NCI-H526 treated with DMSO at 0.1 percent for 48 hours (cell line): ENCODE results near the gene ROBO1.
"Not testable (repeated sequence)": the region's sequence is repeated elsewhere in the genome, so short reads cannot be mapped to it uniquely, and the experiment has no call there.

Experiments used
- DNase-seq: peaks from one replicate; lab custom pipeline; 2025; lab: John Stamatoyannopoulos, UW

Gene ROBO1

DNA sequence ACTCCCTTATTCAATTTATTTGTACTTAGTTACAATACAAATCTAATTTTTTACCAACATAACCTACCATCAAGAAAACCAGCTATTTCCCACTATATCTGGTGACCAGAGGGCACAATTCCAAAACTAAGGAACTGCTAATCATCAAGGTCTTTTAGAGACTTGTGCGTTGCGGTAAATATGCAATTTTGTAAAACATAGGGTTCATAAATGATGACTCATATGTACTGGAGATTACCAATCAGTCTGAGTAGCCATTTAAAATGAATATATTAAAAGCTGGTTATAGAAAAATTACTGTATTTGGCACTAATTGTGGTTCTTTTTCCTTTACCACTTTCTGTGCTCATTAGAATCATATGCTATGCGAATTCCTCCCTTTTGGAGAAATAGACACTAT lies 859.6 kb downstream of the ROBO1 start:
- DNase-seq = no peak

DNA sequence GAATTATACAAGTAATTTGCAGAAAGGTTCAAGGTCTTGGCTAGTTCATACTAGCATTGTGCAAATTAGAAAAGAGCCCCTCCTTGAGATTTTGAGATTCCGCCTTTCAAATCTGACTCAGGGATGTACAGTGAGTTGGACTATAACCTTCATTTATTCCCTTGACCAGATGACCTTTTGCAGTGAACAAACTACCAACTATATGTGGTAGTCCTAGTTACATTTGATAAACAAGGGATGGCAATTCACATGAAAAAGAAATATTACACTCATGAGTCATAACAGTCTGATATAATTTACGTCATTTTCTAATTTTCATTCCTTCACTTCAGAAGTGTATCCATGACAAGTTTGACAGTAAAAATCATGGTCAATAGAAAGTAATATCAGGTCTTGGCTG lies 860.4 kb downstream of the ROBO1 start:
- no peak for DNase-seq

DNA sequence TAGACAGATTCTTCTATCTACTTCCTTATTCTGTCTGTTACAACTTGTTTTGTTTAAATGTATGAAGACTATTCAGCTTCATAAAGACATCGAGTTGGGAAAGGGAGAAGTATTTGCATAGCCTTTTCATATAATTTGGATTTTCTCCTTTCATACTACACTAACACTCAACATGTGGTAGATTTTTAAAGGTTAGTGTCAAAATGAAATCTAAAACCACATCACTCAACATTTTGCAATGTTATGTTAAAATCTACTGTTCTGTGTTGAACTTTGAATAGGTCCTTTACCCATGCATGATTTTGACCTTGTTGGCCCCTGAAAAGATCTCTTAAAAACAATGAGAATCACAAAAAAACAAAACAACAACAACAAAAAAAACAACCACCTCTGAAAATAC lies 860.9 kb downstream of the ROBO1 start:
- DNase-seq = peak; percentile 57

DNA sequence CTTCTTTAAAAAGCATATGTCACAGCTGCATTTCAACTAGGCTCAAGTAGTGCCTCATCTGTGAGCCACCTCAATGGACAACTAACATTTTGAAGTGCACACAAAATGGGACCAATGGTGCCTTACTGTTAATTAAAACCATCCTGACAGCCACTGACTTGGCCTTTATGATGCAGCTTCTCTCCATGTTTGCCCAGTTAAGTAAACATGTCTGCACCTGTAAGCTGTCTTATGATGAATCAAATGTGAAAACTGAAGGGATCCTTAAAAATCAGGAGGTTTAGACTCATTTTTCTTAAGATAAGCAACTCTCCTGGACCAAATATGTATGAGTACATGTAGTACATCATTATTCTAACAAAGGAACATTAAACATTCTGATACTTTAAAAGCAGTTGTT lies 861.6 kb downstream of the ROBO1 start:
- no peak for DNase-seq

DNA sequence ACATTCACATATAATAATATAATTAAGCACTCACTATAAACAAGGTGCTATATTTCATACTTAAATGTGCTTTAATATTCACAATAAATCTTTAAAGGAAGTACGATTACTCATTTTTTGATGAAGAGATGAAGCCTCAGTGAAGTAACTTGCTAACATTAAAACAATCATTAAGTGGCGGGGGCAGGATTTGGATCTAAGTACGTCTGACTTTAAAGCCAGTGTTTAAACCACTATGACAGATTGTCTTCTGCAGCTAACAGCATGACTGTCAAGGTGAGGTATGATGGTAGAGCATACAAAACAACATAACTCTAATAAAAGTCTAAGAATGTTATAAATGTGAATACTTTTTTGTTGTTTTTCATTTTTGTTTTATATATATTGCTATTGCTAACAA lies 862.1 kb downstream of the ROBO1 start:
- DNase-seq = no peak

DNA sequence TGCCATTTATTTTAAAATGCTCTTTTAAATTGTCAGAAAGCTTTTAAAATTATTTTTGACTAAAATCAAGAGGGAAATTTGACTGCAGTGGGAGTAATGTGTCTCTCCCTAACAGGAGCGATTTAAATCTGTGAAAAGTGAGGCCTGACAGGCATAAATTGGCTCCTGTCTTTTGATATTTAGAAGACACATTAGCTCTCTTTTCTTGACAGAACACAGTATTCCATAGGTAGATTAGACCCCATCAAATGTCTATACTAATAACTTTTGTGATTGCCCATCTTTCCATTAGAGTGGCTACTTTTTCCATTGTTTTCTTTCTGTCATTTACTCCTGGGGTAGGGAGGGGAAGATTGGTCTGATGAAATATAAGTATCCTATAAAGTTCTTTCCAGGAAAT lies 866.3 kb downstream of the ROBO1 start:
- DNase-seq = no peak

DNA sequence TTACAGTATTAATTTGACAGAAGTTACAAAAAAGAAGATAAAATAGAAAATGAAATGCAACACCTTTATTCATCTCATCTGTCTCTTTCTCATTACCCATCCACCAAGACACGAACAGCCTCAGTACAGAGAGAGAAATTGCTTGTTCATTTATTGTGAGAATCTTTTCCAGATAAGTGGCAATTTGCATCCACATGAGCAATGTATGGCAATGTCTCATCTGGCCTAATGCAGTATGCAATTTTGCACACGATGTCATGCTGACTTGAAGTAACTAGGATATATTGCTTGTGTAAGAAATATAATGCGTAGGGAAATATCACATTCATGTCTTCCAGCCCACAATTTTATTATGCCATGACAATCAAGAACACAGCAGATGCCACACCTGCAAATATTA lies 866.9 kb downstream of the ROBO1 start:
- DNase-seq = no peak

DNA sequence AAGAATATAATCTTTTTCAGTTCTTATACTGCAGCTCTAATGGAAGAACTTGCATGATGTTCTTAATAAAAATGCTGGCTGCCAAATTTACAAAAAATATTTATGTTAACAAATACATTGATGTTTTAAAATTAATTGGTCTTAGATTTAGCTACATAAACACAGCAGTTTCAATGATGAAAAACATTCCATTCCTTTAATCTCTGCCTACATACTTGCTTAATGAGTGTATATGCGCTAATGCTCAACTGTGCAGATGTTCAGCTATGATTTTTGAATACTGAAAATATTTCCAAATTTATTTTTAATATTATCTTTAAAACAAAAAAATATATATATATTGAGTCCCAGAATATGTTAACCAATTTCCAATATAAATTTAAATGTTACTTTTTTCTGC lies 867.4 kb downstream of the ROBO1 start:
- DNase-seq = no peak

DNA sequence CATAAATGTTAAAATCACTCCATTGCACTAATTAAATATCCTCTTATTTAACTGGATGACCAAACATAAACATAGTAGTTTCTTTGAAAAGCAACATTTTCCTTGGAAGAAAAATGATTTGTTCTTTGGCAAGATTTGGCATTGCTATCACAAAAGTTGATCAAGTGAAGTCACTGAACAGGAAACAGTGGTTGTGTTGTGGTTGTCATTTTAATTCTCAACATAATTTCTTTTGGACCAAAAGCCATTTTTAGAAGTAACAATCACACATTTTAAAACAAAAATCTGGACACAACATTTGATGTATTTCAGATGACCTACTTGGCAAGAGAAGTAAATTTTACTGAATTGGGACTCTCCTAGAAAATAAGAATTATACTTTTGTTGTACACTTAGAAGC lies 872.3 kb downstream of the ROBO1 start:
- DNase-seq = no peak

DNA sequence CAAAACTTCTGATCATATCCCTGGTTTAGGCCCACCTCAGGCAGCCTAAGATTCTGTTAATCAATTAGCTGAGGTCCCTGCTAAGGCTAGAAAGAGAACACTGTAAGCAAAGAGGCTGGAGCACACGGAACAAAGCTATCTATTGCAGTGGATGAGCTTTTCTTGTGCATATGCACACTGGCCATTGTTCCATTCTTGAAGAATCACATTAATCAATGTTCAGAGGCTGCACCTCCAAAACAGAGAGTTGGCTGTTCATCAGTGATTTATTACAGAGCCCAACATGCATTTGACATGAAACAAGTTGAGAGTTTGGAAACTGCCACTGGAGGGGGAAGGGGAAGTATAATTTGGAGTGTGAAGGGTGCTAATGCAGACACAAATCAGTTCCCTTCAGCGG lies 873.0 kb downstream of the ROBO1 start:
- DNase-seq = no peak

DNA sequence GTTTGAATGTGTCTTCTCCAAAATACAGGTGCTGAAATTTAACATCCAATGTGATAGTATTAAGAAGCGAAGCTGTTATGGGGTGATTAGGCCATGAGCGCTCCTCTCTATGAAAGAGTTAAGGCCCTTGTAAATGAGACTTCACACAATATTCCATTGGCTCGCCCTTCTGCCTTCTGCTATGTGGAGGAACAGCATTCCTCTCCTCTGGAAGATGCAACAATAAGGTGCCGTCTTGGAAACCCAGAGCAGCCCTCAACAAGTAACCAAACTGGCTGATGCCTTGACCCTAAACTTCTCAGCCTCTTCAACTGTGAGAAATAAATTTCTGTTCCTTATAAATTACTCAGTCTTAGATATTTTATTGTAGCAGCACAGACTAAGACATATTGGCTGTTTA lies 874.6 kb downstream of the ROBO1 start:
- DNase-seq = no peak

DNA sequence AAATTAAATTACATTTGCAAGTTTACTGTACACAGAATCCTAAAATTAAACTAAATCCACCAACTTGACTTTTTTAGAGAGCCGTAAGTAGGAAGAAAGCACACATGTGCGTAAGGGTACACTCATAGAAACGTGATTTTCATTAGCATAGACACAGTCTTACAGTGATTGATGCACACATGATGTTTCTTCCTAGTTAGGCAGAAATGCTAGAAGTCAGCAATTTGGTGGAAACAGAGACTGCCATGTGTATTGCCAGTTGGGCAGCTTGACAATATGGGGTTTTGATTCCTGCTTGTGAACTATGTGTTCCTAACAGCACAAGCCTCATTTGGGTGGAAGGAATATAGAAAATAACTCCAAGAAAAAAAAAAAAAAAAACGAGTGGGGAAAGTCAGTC lies 878.5 kb downstream of the ROBO1 start:
- DNase-seq = no peak

DNA sequence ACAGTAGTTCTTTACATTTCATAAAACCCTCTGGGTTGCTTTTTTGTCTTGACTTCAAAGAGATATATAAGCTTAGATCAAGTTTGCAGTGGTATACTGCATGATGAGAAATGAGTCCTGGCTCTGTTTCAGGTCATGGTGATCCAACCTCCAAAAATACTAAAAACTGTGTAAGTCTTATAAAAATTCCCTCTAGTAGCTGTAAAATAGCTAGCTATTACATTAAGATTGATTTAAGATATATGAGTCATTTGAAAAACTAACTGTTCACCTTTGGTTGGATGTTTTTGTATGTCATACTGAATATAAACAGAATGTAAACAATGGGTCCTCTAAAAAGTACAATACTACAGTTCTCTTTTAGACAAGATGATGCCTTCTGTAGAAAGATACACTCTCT lies 879.2 kb downstream of the ROBO1 start:
- DNase-seq = no peak

DNA sequence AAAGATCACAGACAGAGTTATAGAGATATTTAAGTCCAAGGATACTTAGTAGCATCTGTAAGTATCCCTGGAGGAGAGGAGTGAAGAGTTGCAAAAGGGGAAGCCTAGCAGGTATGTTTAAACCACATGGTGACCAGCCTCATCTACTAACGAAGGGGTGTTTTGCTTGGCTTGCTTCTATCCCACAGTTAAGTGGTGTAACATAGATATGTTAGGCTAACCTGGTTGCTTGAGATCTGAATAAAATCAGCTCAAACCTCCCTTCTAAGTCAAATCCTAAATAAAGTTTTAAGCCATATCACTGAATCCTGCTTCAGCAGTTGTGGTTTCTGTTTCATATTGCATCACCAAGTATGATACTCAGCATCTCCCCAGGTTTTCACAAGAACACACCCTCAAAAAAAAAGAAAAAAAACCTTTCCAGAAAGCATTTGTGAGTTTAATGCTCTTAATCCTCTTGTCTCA lies 880.2 kb downstream of the ROBO1 start:
- DNase-seq = no peak

DNA sequence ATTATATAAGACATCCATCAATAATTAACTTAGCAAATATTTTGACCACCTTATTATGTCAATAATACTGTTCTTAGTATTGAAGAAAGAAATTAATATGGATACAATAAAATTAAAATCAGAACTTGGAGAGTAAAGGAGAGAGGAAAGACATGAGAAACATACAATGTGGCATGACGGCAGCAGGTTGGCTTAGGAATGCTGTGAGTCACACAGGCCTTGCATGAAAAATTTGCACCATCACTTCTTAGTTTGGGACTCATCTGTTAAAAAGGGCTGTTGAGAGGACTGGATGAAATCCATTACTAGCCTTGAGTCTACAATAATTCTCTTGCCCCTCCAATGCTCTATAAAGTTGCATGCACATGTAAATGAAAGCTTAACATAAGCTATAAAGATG lies 880.8 kb downstream of the ROBO1 start:
- DNase-seq = no peak

DNA sequence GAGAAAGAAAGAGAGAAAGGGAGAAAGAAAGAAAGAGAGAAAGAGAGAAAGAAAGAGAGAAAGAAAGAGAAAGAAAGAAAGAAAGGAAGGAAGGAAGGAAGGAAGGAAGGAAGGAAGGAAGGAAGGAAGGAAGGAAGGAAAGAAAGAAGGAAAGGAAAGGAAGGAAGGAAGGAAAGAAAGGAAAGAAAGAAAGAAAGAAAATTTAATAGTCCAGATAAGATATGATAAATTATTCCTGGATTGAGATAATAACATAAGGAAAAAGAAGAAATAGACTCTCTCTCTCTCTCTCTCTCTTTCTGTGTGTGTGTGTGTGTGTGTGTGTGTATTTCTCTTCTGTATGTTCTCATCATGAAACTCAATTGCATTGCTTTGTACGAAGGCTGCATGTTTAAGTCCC lies 883.2 kb downstream of the ROBO1 start:
- DNase-seq = not testable (repeated sequence)

DNA sequence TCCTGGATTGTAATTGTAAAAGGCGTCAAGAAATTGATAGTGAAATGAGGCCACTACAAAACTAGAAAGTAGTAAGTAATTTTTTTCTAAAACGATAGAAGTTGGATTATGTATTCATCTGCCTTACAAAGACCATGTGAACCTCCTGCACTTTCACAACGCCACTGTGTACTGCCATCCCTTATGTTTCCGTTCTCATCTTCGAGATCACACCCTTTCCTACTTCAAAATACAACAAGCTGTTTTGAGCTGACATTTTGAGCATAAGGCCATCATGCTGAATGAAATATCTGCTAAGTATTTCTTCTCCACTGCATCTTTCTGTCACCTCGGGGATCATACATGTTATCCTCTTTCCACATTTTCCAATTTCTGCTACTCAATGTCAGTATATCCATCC lies 885.5 kb downstream of the ROBO1 start:
- no peak for DNase-seq

DNA sequence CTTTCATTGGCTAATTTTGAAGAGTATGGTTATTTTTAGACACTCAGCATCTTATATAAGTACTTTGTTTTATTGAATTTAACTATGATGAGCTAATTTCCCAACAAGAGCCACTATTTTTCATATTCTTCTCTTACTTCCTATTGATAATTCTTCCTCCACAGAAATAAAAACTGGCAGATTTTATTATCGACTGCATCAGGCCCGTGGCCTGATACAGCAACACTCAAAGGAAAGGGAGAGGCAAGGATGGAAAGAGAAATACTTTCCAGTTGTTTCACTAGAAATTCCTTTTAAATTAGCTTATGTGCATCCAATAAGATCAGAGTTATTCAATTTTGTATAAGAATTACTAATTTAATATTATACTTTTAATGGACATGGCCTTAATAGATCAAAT lies 886.3 kb downstream of the ROBO1 start:
- DNase-seq = no peak

DNA sequence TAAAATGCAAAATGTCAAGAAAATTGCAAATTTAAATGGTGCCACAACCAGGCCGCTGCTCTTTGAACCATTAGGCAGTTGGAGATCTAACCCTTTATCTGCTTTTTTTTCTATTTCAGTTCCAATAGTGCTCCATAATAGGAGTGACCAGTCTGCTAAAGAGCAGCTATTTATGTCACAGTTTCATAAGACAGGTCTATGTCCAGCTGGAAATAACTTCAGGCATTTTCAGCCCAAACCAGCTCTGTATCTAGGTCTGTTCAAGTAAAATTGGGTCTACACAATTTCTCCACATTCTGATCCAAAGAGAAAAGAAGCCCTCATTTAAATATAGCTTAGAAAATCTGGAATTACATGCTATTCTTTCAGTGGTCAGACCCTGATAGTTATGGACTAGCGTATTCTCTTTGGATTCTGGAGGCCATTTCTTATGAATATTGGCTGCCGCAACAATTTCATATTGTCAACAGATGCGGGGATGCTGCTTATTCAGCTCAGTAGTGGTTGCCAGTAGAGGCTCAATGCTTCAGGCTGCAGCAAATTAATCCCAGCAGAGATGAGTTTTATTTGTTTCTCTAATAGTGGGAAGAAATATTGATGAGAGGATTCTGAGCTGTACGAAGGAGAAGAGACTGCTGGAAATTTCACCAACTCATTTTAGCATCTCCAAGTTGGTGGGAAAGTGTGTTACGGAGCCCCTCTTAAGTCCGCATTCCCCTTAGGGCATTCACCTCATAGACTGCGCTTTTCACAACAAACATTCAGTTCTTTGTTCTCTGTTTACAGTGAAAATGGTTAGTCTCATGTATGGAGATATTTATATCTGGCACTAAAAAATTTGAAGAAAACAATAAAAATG lies 887.0 kb downstream of the ROBO1 start:
- no peak for DNase-seq

DNA sequence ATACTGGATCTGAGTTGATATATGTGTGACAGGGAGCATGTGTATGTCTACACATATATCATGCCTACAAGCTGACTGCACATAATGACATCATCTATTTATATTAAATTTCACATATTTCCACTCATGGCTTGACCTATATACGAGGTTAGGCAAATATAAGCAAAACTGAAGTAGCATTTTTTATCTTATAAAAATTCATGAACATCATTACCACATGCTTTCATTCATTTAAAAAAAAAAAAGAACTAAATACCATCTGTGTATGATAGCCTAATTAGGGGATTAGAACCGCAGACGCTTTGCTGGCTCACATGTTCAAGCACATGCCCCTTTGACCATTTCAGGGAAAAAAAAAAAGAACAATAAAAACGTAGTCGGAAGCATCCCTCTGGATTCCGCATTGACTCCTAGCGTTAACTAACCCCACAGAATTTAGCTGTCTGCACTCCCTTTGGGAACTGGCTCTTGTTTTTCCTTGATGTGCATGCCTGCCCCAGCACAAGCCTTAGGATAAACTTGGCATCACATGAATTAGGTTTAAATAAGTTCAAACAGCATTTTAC lies 888.4 kb downstream of the ROBO1 start:
- no peak for DNase-seq

DNA sequence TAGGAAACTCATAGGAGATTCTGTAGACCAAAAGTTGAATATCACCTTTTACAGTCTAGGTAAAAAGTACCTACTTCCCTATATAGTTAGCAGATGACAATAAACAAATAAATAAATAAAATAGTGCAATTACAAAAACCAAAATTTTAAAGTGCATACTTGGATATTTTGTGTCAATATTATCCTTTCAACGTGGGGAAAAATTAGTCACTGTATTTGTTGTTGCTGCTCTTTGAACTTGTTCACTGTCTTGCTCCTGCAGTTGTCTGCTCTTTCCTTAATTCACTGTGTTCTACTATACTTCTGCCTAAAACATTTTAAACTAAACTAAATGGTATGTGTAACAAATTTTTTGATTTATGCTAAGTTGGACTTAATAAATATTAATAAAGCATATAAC lies 889.0 kb downstream of the ROBO1 start:
- DNase-seq = no peak

DNA sequence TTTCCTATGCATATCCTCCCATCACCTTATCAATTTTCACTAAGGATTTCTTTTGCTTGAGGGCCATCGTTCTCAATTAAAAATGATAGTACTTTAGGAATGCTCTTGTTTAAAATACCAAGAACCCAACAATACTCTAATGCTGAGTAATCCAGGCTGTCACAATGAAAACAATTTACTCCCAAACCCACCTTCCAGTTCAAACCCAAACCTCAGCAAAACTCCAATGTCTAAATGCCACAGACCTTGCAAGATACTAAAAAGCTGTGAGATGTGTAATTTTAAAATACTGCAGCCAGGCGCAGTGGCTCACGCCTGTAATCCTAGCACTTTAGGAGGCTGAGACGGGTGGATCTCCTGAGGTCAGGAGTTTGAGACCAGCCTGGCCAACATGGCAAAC lies 889.8 kb downstream of the ROBO1 start:
- no peak for DNase-seq

DNA sequence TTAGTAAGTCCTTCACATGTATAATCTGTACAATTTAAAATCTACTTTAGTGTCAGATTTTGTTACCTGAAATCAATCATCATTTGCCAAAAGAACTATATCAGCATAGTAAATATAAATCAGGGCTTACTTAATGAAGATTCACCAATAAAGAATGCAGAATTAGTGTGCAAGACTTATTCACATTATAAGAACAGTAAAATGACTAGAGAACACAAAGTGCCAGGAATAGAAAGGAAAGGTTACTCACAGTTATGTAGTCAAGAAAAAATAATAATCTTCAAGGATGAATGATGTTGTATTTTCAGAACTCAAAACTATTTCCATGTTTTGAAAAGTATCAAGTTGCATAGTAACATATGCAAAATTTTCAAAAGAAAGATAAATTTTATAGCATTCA lies 891.9 kb downstream of the ROBO1 start:
- DNase-seq = no peak

DNA sequence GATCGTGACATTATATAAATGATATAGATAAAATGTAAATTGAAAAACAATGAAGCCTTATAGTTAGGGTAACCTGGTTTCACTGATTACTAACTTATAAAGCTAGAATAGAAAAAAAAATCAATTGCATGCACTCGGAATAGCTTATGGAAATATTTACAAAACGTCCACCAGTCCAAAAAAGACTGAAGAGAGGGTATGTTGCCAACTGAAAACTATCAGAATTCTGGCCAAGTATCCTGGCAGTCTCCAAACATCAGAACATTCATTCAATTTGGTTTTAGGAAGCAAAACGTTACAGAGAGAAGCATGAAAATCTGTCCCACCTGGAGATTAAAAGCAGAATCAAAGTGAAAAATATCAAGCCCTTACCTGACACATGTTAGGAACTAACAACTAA lies 892.4 kb downstream of the ROBO1 start:
- no peak for DNase-seq
